GM18873 (cell line): Measurements from ENCODE around the gene SCIN.
A peak's percentile ranks its signal among the peaks of the same experiment; 100 is the strongest.

ENCODE experiments used
- ATAC-seq: cut with Tn5 transposase; IDR thresholded peaks from one replicate; pipeline ENCODE4 v1.9.1; 2021; ENCODE audit warnings: mild to moderate bottlenecking, moderate library complexity, moderate number of reproducible peaks; ENCODE audit not compliant: unreplicated experiment, low FRiP score

SCIN gene

GRCh38 chr7:12565873-12566272 is 4.6 kb upstream of the SCIN start:
- ATAC-seq, result no peak

DNA sequence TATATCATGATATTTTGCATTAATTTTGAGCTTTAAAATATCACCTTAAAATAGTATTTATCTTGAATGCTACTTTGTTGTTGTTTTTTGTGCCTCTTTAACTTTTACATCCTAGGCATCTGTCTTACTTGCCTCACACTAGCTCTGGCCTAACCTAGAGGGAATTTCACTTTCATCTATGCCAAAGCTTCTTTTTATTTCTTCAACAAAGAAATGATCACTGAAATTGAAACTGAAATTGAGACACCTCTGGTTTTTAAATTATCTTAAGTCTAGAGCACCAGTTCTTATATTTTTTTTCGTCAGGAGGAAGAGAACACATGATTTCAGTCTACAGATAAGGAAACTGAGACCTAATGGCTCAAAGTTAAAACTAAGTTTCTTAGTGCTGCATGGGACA is 3.5 kb upstream of the SCIN start:
- peak; percentile 93 for ATAC-seq

DNA sequence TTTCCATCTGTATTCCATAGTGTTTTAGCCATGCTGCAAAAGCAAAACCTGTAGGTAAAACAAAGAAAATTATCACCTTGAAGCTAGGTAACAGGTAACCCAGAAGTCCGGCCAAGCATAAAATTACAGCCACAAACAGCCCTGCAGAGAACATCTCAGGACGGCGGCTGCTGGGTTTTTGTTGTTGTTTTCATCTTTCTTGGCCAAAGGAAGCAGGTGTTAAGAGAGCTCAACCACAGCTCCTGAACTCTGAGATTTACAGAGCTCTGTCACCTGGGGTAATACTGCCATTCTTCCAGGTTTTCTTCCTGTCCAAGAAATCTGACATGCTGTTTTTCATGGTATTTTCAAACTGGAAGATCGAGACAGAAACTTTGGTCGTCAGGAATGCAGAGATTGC is 847 bp upstream of the SCIN start:
- peak; percentile 46 for ATAC-seq

GRCh38 chr7:12570168-12570533 is 369 bp upstream of the SCIN start:
- ATAC-seq, result no peak

GRCh38 chr7:12571691-12572090 is 1.2 kb downstream of the SCIN start:
- ATAC-seq, result no peak

DNA sequence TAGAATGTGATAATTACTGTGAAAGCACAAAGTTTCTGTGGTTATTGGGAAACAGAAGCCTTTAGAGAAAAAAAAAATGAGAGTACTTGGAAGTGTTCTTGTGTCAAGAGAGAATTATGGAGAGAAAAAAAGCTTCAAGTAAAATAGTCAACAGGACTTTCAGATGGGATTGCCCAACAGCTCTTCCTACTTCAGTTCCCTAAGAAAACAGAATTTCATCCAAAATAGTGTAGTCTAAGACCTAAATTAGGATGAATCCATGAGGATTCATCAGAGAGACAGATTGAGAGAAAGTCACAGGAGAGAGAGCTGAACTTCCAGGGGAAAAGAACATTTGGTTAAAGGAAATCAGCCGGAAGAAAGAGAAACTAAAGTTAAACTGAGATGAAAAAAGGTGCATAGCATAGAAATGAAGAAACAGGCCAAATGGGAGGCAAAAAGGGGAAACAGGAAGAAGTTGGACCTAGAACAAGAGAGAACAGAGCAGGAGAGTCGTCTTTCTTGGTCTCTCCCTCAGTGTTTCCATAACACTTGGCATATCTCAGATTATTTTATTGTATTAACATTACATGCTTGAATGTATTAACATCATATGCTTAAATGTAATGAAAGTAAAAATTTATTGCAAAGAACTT is 2.5 kb downstream of the SCIN start:
- ATAC-seq, result no peak

DNA sequence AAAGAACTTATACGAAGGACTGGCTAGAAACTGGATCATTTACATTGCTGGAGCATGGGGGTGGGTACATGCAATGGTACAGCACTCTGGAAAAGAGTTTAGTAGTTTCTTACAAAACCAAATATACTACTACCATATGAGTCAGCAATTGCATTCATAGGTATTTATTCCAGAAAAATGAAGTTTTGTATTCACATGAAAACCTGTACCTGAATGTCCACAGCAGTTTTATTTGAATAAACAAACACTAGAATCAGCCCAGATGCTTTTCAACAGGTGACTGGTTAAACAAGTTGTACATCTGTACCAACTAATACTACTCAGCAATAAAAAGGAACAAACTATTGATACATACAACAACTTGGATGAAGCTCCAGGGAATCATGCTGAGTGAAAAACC is 3.4 kb downstream of the SCIN start:
- ATAC-seq, result no peak

- ATAC-seq, result no peak
These were observed 8.6 kb downstream of the SCIN start for GRCh38 chr7:12578930-12579640.

DNA sequence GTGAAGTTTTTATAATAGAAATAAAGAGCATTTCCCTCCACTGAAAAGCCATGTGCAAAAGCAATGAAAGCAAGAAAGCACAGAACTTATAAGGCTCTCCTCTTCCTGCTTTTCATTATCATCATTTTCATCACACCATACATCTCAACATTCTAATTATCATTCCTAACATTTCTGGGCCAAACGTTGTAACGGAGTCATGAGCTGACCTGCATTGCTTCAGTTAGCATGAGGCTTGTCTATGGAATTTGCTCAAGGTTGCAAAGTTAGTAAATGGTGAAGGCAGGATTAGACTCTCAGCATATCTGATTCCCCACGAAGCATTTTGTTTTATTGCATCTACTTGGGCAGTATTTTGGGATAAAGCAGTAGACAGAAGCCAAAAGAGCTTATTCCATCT is 11.4 kb downstream of the SCIN start:
- no peak for ATAC-seq

DNA sequence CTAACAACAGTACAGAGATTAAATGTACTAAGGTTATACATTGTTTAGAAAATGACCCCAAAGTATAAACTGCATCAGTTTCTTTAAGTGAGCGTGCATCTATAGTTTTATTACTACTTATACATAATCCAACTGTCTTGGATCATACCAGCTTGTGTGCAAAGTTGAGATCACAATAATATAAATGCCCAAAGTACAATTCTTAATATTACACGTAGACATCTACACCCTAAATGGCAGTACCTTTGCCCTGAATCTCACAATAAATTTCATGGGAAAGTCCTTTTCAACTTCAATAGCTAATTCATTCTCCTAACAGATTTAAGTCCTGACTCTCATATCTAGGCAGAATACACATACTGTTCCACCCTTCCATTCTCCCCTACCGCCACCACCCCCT is 11.8 kb downstream of the SCIN start:
- ATAC-seq, result no peak

GRCh38 chr7:12583176-12583575 is 12.7 kb downstream of the SCIN start:
- ATAC-seq, result no peak

DNA sequence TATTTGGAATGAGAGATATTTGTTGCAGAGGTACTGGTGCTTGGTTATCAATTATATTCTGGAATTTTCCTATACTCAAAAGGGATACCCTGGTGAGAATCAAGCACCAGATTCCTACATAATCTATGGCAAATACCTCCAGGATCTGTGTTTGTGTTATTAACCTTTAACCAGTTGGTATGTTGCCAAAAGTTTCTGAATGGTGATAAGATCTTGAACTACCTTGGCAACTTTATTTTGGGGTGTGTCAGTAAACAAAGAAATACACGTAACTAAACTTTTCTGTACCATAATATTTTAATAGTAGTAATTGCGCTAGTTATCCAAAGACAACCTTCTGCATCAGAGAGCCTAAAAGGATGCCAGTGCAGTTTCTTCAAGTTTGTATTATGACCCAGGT is 13.4 kb downstream of the SCIN start:
- ATAC-seq, result no peak

GRCh38 chr7:12584930-12585329 is 14.4 kb downstream of the SCIN start:
- peak; percentile 87 for ATAC-seq

- no peak for ATAC-seq
These were observed 15.8 kb downstream of the SCIN start for GRCh38 chr7:12586271-12586670.

DNA sequence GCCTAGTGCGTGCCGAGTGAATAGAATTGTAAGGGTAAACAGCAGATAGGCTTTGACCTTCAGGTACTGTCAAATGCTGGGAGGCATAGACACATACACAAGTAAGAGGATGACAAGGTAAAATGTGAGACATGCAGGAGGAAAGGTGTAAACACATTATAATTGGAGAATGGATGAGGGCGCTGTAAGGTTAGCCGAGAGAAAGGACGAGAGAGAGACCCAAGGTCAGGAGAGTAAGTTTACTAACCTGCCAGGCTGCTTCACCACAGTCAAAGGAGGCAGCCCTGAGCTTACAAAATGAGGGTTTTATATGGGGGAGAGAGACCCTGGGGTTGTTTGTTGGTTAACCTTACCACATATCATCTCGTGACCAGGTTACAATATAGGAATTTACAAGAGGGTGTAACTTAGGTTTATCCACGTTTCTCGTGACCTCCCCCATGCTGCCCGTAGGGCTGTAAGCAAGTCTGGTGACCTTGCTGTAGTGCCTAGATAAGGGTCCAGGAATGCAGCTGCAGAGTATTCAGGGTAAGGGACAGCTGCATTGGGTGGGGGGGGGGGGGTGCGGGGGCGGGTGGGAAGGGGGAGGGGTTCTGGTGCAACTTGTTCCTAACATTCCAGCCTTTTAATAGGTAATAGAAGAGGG is 17.9 kb downstream of the SCIN start:
- ATAC-seq, result no peak

DNA sequence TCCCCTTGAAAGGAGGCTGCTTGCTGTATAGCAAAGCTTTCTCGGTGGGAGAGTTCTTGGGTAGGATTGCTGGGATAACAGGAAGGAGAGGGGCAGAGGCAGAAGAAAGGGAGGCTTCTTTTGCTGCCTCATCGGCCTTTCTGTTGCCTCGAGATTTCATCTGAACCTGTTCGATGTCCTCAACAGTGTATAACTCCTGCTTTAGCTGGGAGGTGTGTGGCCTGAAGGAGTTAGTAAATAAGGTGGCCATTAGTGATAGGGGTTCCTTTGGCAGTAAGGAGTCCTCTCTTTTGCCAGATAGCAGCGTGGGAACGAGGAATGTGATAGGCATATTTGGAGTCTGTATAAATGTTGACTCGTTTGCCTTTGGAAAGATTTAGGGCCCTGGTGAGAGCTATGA is 20.0 kb downstream of the SCIN start:
- no peak for ATAC-seq

DNA sequence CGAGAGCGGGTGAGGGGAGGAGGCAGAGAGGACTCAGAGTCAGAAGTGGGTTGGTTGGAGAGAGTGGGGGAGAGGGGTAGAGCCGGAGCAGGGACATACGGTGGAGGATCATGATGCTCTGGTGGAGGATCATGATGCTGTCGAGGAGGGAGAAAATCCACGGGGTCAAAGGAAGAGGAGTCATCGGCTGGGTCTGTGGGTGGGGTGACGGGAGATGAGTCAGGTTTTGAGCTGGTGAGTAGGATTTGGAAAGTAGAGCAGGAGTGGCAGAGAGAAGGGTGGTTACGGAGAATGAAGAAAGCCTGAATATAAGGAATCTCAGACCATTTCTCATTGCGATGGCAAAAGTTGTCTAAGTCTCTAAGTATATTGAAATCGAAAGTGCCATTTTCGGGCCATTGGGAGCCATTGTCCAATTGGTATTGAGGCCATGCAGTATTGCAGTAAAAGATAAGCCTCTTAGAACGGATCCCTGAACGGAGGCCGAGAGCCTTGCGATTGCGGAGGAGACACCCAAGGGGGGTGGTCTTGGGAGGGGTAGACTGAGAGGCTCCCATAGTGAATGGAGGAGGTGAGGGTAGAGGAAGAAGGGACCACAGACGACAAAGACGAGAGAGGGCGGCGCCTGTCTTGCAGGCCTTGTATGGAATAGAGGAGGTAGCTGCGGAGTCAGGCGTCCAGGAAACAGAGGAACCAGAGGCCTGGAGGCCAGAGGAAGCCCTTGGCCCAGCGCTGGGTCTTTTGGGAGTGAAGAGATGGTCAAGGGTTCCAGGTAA is 23.8 kb downstream of the SCIN start:
- no peak for ATAC-seq

DNA sequence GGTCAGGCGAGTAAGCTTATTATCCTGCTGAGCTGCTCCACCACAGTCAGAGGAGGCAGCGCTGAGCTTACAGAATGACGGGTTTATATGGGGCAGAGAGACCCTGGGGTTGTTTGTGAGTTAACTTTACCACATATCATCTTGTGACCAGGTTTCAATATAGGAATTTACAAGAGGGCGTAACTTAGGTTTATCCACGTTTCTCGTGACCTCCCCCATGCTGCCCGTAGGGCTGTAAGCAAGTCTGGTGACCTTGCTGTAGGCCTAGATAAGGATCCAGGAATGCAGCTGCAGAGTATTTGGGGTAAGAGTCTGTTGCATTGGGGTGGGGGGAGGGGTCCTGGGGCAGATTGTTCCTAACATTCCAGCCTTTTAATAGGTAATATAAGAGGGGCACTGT is 24.6 kb downstream of the SCIN start:
- no peak for ATAC-seq

- no peak for ATAC-seq
These were observed 25.8 kb downstream of the SCIN start for GRCh38 chr7:12596225-12596790.

- ATAC-seq, result peak; percentile 47
These were observed 30.9 kb downstream of the SCIN start for GRCh38 chr7:12601302-12601869.

GRCh38 chr7:12607134-12607533 is 36.6 kb downstream of the SCIN start:
- ATAC-seq, result no peak
